ENCODE measurements around the gene RUNX1.

Gene RUNX1

GRCh38 chr21:34840693-34841092 is 208.4 kb downstream of the RUNX1 start:
- no peak for DNase-seq

- DNase-seq = no peak
Measured at GRCh38 chr21:34838956-34839820, 209.9 kb downstream of the RUNX1 start.

DNA sequence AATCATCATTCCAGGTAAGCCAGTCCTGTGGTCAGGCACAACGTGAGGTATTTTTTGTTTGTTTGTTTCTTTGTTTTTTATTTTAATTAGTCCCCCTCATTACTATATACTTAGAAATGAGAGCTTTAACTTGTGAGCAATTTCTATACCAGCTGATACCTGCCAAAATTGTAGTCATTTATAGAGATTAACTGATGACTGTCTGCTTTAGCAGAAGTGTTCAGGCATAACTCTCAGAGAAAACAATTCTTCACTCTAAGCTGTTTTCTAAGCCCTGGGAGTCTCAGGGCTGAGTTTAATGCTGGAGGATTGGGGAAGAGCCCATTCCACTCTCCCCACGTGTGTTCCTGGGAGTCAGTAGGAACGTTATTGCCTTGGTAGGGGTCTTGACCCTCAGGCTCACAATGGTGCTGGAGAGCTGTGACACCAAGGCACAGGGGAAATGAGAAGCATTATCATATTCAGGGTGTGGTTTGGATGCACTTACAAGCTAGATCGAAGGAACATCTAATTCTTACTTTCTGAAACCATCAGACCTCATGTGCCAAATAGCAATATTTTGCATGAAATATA is 212.1 kb downstream of the RUNX1 start:
- DNase-seq = no peak

- DNase-seq = peak; percentile 36
Measured at GRCh38 chr21:34836103-34836932, 212.8 kb downstream of the RUNX1 start.

GRCh38 chr21:34835526-34835925 is 213.6 kb downstream of the RUNX1 start:
- DNase-seq = no peak

- no peak for DNase-seq
Measured at GRCh38 chr21:34834852-34835501, 214.1 kb downstream of the RUNX1 start.

- DNase-seq = no peak
Measured at GRCh38 chr21:34834290-34834689, 214.8 kb downstream of the RUNX1 start.

DNA sequence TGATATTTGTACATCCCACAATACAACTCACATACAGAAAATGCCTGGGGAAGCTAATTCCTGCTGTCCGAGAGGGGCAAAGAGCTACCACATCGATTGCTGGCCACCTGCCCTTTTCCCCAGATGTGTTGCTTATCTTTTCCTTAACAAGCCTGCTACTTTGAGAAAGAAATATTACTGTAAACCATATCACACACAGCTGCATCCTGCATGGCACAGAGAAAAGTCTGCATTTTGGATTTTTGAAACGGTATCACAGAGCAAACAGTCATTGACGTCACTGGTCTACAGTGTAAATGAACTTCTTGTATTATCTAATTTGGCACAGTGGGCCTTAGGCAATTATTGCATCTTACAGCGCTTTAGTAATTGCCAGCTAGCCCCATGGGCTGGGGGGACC is 215.6 kb downstream of the RUNX1 start:
- no peak for DNase-seq

GRCh38 chr21:34830386-34831170 is 218.5 kb downstream of the RUNX1 start:
- no peak for DNase-seq

GRCh38 chr21:34827445-34828235 is 221.5 kb downstream of the RUNX1 start:
- no peak for DNase-seq

GRCh38 chr21:34826836-34827235 is 222.3 kb downstream of the RUNX1 start:
- DNase-seq = no peak

DNA sequence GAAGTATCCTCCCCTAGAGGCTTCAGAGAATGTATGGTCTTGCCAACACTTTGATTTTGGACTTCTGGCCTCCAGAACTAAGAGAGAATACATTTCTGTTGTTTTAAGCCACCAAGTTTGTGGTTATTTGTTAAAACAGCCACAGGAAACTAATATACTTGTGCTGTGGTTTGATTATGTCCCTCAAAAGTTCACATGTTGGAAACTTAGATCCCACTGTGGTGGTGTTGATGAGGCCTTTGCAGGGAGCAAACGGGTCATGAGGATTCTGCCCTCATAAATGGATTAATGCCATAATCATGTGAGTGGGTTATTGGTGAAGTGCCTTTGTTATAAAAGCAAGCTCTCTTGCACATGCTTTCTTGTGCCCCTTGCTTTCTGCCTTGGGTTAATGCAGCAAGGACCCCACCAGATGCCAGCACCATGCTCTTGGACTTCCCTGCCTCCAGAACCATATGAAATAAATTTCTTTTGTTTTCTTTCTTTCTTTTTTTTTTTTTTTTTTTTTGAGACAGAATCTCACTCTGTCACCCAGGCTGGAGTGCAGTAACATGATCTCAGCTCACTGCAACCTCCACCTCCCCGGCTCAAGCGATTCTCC is 223.1 kb downstream of the RUNX1 start:
- DNase-seq = no peak

DNA sequence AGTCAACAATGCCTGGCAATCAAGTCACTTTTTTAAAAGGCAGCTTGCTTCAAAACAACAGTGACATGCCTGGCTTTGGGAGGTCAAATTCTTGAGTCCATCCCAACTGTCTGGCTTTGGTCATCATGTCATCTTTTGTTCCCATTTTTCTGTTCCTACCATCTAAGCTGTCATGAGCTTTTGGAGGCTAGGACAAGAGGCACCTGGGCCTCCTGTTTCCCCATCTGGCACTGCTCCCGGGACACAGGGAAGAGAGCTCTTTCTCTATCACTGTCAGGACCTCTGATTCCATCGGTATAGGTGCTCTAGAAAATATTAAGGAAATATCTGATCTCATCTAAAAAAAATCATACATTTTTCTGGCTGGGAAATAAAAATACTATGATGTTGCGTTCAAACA is 224.0 kb downstream of the RUNX1 start:
- no peak for DNase-seq

DNA sequence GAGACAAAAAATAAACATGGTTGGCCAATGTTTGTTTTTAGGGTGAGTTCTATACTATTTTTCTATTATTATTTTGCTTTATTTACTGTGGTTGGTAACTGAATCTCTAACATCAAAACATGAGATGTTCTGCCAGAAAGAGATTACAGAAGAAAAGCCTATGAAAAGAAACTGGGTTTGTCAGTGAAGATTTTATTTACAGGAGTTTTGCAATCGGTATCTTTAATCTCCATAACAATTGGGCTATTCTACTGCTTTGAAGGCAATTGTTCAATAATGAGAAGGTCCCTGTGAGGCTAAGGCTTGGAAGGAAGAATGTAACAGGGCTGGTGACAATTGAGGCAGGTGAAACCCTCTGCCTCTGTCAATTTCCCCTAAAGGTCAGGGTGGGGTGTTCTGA is 224.8 kb downstream of the RUNX1 start:
- no peak for DNase-seq

- no peak for DNase-seq
Measured at GRCh38 chr21:34822942-34823341, 226.2 kb downstream of the RUNX1 start.

GRCh38 chr21:34822168-34822567 is 226.9 kb downstream of the RUNX1 start:
- DNase-seq = no peak

GRCh38 chr21:34821717-34822116 is 227.4 kb downstream of the RUNX1 start:
- DNase-seq = no peak

- no peak for DNase-seq
Measured at GRCh38 chr21:34820051-34820450, 229.1 kb downstream of the RUNX1 start.

DNA sequence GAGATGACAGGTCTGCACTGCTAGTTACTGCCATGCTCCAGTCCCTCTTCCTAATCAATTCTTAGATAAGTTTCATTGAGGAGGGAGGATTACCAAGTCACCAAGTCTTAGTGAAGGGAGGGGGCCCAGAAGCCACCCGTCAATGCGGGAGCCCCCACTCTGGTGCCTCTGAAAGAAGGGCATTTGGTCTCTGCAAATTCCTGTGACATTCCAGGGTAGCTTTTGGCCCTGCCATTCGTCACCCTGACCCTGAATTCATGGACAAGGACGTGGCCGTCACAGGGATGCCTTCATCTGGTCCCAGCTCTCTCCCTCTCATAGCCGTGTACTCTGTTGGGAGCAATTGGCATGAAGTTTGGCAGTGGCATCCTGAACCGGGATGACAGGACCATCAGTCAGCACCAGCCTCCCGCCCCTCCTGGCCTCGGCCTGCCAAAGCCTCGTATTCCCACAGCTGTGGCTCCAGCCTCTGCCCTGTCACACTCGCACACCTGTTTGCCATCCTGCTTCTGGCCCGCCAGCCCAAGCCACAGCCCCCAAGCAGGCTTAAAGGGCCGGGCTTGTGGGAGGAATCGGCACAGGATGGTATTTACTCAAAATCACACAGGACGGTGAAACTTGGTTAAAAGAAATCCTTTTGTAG is 229.6 kb downstream of the RUNX1 start:
- no peak for DNase-seq

DNA sequence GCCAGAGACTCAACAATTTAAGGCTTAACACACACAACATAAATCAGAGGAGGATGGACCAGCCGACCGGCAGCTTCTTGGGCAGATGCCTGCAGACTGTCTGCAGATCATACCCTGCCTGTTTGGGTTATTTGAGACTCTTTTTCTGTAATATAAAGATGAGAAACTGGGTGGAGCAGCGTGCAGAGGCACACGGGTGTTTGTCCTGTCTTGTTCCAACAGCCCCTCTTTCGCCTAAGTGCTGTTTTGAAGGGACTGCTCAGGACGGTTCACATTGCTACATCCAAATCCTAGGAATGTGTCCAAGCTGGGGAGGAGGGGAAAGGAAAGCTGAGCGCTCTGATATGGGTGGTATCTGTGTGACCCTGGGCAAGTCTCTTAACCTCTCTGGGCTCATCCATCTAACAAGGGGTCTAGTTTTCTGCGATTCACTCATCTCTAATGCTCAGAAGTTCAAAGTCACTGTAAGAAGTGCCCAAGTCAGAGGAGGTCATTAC is 230.4 kb downstream of the RUNX1 start:
- DNase-seq = no peak
